ENCODE results near the gene BCL3.
"Not testable (repeated sequence)": the region's sequence is repeated elsewhere in the genome, so short reads cannot be mapped to it uniquely, and the experiment has no call there.

The BCL3 gene

GRCh38 chr19:44748426-44749254, at the start of gene BCL3:
Gene BCL3, plus strand, starts transcription at chr19:44748708. Its CDS starts 83 bp downstream, at chr19:44748791.
- DNase-seq (ENCODE audit: low spot score) = no peak

GRCh38 chr19:44700547-44700946, 48.0 kb upstream of the BCL3 start:
- no peak for DNase-seq (ENCODE audit: low spot score)

- DNase-seq (ENCODE audit: low spot score) = no peak
Measured at GRCh38 chr19:44701228-44701627, 47.3 kb upstream of the BCL3 start.

GRCh38 chr19:44702551-44703176, 45.8 kb upstream of the BCL3 start:
- DNase-seq (ENCODE audit: low spot score) = no peak

- no peak for DNase-seq (ENCODE audit: low spot score)
Measured at GRCh38 chr19:44703336-44704078, 45.0 kb upstream of the BCL3 start.

- DNase-seq (ENCODE audit: low spot score) = no peak
Measured at GRCh38 chr19:44704982-44705381, 43.5 kb upstream of the BCL3 start.

- DNase-seq (ENCODE audit: low spot score) = no peak
Measured at GRCh38 chr19:44705502-44706010, 43.0 kb upstream of the BCL3 start.

GRCh38 chr19:44706506-44707236, 41.8 kb upstream of the BCL3 start:
- DNase-seq (ENCODE audit: low spot score) = no peak

GRCh38 chr19:44707794-44708193, 40.7 kb upstream of the BCL3 start:
- no peak for DNase-seq (ENCODE audit: low spot score)

GRCh38 chr19:44708940-44709339, 39.6 kb upstream of the BCL3 start:
- no peak for DNase-seq (ENCODE audit: low spot score)

- DNase-seq (ENCODE audit: low spot score) = not testable (repeated sequence)
Measured at GRCh38 chr19:44709434-44710266, 38.9 kb upstream of the BCL3 start.

GRCh38 chr19:44710483-44710882, 38.0 kb upstream of the BCL3 start:
- no peak for DNase-seq (ENCODE audit: low spot score)

- DNase-seq (ENCODE audit: low spot score) = no peak
Measured at GRCh38 chr19:44712864-44713515, 35.5 kb upstream of the BCL3 start.

GRCh38 chr19:44714597-44715169, 33.8 kb upstream of the BCL3 start:
- no peak for DNase-seq (ENCODE audit: low spot score)

GRCh38 chr19:44717603-44718002, 30.9 kb upstream of the BCL3 start:
- no peak for DNase-seq (ENCODE audit: low spot score)

GRCh38 chr19:44718441-44719261, 29.9 kb upstream of the BCL3 start:
- peak; percentile 48 for DNase-seq (ENCODE audit: low spot score)

GRCh38 chr19:44719262-44719701, 29.2 kb upstream of the BCL3 start:
- DNase-seq (ENCODE audit: low spot score) = no peak

GRCh38 chr19:44720396-44720795, 28.1 kb upstream of the BCL3 start:
- not testable (repeated sequence) for DNase-seq (ENCODE audit: low spot score)

GRCh38 chr19:44720945-44721344, 27.6 kb upstream of the BCL3 start:
- DNase-seq (ENCODE audit: low spot score) = no peak

All from Ammon's horn (tissue), 1 donor.